ENCODE measurements around the gene DDX31.

The DDX31 gene

DNA sequence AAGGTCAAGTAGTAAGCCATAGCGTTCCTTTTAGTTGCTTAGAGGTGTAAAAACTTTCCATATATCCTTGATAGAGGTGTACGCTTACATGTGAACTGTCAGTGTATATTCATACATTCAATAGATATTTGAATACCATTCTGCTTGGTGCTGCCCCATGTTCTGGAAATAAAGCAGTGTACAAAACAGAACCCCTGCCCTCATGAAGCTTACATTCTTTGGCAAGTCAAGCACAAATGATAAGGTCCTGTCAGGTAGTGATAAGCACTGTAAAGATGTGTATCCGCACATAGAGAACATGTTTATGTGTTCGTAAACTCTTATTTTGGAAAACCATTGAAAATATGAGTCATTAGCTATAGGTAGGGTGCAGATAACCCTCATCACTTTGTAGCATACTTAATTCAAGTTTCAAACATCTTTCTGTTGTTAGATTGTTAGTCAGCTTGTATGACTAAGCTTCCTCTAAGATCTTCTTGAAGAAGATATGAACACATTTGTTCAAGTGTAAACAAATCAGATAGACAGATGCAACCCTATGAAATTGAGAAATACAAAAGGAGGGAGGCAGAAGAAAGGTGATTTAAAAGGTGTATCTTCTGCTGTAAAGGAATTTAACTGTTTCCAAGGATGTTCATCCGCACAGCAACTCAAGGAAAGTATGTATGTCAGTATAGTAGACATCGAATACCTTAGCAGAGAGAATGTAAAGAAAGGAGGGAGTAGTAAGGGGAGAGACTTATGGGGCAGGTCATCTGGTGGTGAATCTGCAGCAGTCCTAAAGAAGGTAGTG, 2.0 kb upstream of the DDX31 start:
- DNase-seq: no peak

DNA sequence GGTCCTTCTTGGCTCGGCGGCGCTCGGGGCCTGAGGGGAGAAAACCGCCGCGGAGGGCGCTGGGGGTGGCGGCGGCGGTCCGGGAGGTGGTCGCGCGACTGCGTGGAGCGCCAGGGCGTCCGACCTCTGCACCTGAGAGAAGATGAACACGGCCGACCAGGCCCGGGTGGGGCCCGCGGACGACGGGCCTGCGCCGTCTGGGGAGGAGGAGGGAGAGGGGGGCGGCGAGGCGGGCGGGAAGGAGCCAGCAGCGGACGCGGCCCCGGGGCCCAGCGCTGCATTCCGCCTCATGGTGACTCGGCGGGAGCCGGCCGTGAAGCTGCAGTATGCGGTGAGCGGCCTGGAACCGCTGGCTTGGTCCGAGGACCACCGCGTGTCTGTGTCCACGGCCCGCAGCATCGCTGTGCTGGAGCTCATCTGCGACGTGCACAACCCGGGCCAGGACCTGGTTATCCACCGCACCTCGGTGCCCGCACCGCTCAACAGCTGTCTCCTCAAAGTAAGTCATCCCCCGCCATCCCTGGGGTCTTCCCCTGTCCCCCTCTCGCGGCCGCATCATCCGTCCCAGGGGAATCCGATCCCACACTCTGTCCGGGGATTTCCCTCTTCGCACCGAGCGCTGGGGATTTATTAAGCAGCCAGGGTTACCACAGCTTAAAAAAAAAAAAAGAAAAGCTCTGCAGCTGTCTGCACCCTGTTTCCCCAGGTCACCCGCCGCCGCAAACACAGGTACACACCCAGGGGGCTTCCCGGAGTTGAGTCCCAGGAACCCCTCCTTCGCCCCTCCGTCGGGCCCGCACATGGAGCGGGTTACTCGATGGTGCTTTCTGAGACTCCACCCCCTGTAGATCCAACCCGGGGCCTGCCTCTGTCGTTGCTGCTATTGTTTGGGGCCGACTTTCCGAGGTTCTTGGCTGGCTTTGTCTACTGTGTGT, 941 bp upstream of the DDX31 start, which contains the start of gene GTF3C4:
GTF3C4 (plus strand) TSS at position 8 of the 935 bp plus-strand sequence; CDS start at position 143, 135 bp downstream.
- no peak for DNase-seq

DNA sequence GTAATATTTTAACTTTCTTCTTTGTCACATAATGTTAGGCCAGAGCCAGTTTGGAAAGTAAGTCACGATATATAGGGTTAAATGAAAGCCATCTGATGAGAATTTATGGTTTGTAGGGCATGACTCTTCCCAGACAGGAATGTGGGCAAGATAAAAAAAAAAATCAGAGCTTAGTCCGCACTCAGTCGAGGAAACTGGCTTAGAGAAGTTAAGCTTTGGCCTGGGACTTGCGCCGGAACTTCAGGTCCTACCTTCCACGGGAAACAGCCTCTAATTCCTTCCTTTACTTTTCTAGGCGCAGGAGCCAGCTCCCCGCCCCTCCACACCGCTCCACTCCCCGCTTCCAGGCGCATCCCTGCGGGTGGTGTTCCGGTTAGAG, 475 bp downstream of the DDX31 start:
- DNase-seq: no peak

DNA sequence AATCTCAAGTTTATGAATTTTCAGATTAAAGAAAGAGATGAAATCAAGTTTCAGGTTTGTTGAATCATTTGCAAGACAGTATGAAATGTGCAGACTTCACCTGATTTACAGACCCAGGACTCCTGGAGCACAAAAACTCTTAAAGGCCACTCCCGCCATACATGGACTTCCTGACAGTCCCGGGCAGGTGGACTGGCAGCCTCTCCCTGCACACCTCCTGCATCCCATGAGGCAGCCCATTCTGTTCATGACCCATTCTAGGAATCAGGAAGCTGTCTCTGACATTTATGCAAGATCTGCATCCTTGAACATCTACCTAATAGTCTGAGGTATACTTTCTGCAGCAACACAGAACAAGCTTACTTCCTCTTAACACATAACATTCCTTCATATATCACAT, 5.9 kb downstream of the DDX31 start:
- no peak for DNase-seq

DNA sequence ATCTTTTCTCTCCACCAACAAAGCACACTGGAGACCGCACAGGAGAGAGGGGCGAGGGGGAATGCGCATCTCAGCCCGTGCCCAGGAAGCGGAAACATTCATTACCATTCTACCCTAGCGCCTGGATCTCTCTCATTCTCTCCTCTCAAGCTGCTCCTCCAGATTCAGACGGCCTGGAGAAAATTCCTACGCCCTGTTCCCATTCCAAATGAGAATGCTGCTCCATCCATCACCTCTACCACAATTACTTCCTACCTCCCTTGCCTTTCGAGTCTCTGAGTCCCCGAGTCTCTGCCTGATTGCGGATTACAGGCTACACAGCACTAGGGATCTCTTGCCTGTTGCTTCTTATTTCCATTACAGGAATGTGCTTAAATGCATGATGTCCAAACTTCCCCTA, 6.7 kb downstream of the DDX31 start:
- no peak for DNase-seq

DNA sequence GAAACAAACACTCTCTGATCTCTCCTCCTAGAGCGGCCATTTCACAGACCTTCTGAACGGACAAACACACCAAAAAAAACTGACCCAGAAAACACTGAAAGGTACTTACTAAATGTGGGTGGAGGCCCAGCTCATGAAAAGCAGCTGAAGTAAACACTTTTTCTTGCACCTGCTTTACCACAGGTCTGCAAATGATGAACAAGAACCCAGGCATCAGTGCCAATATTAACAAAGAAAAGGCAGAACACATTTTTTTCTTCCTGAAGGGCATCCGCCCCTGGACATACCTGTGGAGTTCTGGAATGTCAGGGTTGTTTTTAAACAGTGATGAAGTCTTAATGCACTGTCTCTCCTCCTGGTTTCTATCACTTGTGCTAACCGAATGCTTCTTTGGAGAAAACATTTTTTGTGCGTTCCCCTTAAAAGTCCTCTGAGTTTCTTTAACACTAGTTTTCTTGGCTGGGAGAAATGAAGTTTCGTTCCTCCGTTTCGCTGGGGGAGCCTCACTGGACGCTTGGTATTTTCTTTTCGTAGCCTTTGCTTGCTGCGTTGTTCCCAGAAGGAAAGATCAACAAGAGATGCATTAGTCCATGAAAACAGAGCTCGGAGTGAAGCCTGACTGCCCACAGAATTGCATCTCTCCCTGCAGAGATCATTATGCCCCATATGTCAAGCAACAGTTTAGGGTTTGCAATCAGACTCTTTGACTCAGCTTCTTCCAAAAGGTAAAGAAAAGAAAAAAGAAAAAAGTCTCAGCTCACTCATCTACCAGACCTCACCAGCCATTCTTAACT, 7.4 kb downstream of the DDX31 start:
- DNase-seq: no peak

DNA sequence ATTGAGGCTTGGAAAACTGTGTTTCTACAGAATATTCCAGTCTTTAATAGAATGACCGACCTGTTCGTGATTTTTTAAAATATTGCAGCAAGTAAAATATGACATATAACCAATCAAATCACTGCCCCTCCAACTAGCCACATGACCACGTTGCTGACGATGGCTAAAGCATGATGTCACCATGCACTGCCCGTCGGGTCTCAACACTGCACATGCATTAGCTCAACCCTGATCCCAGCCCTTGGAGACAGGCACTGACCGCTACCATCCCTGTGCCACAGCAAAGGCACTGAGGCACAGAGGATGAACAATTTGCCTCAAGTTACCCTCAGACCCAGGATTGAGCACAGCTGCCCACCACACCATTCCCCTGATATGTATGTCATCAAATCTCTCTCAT, 13.5 kb downstream of the DDX31 start:
- DNase-seq: no peak

DNA sequence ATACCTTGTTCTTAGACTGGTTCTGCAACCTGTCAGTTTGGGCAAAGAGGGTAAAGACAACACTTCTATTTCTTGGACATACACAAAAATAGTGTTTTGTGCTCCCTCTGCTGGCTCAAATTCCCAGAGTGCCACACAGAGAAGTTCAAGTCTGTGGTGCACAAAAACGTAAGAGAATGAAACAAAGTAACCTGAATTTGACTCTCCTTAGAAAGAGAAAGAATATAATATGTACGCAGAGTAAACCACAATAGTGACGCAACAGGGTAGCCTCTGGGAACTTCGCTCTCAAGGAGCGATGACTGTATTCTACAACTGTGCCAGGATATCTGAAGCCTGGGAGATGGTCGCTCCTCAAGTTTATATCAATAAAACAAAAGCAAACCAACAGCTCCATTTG, 18.5 kb downstream of the DDX31 start:
- DNase-seq: peak; percentile 73

DNA sequence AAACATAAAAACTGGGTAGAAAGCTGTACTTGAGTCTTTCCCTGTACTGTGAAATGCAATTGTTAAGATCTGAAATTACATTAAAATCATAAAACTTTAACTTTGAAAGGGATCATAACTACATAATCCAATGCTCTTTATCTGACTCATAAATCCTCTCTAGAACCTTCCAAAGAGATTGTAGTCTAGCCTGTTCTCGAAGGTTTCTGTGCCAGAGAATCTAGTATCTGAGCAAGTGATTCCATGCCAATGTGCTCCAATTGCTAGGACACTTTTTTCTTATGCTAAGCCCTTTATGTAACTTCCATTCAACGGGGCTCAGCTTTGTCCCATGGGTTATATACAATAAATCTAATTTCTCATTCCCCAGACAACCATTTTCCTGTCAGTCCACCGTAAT, 21.1 kb downstream of the DDX31 start:
- DNase-seq: no peak

DNA sequence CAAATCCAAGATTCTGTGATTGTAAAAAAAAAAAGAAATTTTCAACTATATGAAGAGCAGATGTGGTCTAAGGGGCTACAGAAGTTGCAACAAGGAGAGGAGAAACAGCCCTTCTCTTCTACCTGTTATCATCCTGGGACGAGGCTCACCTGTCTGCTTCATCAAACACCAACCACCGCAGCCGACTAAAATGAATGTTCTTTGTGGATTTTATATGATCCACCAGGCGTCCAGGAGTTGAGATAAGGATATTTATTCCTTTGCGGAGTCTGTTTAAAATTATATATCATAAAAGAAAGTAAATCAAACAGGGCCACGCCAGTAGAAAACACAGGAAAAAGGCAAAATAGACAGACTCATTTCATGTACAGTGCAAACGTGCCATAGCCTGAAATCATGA, 21.5 kb downstream of the DDX31 start:
- DNase-seq: no peak

DNA sequence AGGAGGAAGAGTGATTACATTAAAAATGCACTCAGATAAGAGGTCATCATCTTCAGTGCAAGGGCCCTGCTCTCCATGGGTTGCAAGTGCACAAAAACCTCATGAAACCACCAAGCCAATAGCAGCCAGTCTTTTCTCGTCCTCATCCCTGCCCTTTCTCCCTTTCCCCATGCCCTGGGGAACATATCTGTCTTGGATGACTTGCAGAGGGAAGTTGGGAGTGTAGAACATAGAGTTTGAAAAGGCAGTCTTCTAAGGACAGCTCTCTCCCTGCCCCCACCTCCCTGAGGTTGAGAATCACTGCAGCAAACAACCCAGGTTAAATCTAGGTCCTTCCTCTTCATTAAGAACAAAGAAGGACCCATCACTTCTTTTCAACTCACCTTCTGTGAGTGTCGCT, 22.0 kb downstream of the DDX31 start:
- no peak for DNase-seq

DNA sequence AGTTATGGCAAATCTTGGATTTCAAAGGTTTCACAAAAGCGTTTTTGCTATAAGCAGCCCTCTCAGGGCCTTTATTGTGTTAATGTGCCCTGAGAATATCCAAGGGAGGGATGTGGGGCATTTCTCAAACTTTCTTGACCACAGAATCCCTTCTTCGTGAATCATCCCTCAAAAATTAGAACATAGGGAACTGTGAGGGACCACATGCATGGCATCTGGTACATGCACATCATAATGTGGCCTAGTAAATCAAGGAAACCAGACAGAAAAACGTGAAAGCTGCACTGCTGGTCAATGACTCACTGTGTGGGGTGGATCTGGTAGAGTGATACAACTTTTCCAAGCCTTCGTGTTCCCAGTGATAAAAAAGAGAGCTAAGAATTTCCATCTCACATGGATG, 22.4 kb downstream of the DDX31 start:
- DNase-seq: peak; percentile 85

DNA sequence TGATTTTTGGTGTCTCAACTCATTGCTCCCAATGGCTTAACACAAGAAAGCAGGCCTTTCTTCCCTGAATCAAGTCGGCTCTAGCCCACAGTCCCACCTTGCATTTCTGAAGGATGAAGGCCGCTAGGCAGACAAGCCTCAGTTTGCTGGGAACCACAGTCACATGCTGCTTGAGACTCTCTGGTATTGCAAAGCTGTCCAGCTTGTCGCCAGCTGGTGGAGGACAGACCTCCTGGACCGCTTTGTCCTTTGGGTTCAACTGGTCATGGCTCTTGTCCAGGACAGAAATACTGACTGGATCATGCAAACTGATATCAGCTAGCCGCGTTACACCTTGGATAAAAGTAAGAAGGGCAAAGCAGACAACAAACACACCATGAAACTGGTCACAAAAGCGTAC, 23.1 kb downstream of the DDX31 start:
- no peak for DNase-seq

DNA sequence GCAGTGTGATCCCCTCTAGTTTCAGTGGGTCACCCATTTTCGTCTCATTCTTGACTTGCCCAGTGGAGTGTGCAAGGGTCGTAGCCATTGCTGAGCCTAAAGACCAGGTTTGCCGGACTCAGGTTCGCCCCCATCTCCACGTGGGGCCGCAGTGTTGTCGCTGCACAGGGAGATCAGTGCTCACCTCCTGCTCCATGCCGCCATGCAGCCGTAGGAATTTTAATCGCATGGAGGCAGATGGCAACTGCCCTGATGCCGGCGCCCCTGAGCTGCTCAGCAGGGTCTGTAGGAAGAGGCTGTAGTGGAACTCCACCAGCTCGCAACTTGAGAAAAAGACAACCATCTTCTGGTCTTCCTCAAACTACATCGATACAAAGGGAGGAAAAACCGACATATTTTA, 24.1 kb downstream of the DDX31 start:
- no peak for DNase-seq

DNA sequence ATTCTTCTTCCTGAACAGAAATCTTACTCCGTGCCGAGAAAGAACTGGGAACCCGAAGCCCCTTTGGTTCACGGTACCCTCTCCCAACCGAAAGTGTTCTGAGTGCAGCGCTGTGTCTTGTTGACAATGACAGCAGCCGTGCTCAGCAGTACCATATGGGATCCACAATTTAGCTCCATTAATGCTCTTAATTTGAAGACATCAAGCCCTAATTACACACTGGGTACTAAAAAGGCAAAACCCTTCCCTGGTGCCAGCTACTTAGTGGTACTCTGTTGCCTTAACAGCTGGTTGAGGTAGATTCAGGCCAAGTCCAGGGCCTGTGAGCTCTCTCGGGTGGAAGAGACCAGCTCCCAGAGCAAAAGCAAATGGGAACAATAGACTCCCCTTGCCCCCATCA, 24.5 kb downstream of the DDX31 start:
- DNase-seq: no peak

DNA sequence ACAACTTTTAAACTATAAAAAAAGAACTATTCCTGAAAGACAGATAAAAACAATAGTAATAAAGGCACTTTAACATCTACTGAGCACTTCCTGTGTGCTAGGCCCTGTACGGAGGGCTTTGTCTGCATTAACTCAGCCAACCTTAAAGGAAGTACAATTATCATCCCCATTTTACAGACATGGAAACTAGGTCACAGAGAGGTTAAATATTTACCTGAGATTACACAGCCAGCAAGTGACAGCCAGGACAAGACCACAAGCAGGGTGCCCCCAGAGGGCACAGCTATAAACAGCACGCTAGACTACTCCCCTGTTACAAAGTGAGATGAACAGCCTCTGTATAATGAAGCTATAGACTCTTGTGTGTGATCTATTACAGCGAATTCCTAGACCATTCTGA, 25.5 kb downstream of the DDX31 start:
- no peak for DNase-seq

DNA sequence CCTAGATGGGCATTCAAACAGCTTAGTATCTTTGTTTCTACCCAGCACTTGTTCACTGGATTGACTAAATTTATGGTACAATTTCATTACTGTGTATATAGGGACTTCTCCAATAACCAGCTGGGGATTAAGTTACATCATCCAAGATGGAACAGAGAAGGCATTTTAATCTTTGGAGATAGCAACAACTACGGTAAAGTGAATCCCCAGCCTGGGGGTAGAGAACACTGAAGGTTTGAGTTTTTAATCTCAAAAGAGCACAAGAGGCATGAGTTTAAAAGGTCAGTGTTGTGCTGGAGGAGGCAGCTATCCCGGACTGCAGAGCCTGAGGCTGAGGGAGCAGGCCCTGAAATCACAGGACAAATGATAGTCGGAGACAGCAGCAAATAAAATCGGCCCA, 28.6 kb downstream of the DDX31 start:
- DNase-seq: no peak

DNA sequence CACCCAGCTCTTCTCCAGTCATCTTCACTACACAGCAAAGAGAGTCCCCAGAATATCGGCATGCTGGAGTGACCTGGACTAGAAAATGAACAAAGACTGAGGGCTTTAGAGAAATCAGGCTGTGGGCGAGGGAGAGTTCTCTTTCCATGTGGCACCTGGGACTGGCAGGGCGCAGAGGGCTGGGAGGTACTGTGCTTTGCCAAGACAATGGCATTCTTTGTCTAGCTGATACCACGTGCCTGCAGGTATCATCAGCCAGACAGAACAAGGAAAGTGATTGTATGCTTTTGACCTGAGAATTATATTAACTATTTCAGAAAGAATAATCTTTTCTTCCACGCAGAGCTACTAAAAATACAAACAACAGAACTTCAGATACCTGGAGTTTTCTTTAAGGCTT, 30.5 kb downstream of the DDX31 start:
- no peak for DNase-seq

DNA sequence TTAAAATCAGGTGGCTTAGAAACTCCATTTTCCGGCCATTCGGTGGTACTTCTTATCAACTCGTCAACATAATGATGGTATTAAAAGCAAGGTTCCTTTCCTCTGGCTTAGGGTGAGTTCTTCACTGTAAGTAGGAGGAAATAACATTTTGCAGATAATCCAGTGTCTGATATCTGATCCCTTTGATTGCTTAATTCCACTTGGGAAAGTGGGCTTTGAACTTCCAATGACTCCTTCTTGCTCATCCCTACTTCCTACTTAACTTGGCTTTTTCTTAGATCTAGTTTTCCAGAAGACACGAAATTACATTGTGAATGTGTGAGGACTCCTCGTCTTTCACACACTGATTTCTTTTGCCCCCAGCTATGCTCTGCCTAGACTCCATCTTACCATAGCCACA, 31.5 kb downstream of the DDX31 start:
- no peak for DNase-seq

DNA sequence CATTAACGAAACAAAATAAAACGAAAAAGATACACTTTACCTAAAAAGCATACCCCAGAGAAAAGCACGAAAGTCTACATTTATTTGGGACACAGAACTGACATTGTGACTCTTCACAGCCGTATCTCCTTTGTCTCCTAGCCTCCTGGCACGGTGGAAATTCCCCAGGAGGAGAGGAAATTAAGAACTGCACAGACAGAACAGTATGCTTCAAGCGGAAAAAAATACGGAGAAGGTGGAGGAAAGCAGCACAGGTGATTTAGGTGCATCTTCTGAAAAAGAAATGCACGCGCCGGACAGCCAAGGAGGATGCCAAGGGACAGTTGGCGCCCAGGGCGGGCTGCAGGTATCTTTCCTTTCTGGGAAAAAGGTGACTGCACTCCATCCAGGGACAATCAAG, 32.0 kb downstream of the DDX31 start:
- DNase-seq: no peak

DNA sequence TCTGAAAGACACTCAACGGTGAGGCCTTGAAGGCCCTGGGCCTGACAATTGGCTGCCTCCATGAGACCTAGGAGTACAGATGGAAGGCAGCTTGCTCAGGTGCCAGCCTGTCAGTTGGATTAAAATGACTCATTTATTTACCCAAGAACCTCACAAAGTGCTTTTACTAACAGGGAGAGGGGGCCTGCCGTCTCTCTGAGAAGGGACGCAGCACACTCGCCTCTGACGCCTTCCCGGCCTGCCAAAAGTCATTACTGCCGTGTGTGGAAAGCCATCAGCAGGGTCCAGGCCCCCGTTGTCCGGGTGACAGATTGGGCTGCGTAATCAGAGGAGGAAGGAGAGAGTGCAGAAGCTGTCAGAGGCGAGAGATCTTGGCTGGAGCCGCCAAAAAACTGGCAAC, 32.4 kb downstream of the DDX31 start:
- no peak for DNase-seq

DNA sequence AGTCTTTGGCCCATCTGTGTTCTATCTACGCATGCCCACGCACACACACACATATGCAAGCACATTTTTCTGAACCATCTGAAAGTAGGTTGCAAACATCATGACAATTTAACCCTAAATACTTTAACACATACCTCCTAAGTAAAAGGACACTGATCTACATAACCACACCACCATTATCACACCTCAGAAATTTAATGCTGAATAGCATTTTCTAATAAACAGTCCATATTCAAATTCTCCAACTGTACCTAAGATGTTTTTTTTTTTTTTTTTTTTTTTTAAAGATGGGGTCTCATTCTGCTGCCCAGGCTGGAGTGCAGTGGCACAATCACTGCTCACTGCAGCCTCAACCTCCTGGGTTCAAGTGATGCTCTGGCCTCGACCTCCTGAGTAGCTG, 35.5 kb downstream of the DDX31 start:
- no peak for DNase-seq

DNA sequence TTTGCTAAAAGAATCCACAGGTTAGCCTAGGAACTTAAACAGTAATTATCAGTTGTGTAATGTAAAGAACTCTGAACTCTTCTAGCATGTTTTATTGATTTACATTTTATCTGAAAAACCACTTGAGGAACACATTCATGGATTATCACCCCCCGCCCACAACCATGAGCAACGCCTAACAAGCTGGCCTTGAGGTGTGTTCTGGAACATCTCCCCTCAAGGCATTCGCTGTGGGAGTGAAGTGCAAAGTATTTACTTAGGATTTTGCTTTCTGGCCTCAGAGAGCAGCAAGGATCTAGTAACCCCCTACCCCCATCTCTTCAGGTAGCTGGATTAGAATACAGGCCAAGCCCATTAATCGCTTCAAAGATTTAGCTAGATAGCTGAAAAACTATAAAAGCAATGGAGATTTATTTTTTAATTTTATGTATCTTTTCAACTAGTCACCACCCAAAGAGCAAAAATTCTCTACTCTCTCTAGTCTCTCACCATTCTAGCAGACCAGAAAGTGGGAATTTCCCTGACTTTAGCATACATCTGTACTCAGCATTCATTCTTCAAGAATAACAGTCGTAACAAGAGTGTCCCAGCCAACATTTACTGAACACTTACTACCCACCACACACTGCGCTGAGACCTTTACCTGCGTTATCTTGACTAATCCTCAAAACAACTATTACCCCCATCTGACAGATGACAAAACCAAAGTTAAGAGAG, 37.2 kb downstream of the DDX31 start:
- DNase-seq: no peak
